ENCODE results near the gene HK1.

HK1 gene

DNA sequence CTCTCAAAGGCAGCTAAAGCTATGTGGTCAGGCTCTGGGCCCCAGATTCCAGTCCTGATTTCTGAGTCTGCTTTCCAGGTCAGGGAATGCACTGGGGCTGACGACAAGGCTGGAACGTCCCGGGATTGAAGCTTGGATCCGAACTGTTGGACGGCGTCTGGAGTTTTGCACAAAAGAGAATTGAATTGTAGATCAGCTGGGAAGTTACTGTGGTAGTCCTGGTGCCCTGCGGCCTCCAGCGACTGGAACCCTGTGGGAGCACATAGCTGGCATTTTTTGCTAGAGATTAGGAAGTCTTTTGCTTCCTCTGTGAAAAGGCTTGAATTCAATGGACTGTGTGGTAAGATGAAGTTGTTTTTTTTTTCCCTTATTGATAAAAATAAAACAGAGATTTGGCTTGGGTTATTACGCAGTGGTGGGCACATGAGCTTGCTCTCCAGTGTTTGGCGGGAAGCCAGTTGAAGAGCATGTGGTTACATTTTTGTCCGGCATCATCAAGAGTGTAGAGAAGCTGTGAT lies at the start of gene HK1:
Gene HK1, plus strand, starts transcription at position 51 of the 518 bp plus-strand sequence.
- Mint-ChIP-seq H3K27ac (no peak within 1 kb of the TSS), H3K36me3 (ENCODE audit: low read depth) (no peaks in the 10 kb centered on the region), H3K4me3 (no peak within 1 kb of the TSS), H3K27me3 (ENCODE audit: low read depth) (peaks cover 3% of the 10 kb centered on the region), H3K9me3 (peaks cover 3% of the 10 kb centered on the region), H3K4me1 (no peaks in the 10 kb centered on the region)
- TF ChIP-seq, protein P1, sequence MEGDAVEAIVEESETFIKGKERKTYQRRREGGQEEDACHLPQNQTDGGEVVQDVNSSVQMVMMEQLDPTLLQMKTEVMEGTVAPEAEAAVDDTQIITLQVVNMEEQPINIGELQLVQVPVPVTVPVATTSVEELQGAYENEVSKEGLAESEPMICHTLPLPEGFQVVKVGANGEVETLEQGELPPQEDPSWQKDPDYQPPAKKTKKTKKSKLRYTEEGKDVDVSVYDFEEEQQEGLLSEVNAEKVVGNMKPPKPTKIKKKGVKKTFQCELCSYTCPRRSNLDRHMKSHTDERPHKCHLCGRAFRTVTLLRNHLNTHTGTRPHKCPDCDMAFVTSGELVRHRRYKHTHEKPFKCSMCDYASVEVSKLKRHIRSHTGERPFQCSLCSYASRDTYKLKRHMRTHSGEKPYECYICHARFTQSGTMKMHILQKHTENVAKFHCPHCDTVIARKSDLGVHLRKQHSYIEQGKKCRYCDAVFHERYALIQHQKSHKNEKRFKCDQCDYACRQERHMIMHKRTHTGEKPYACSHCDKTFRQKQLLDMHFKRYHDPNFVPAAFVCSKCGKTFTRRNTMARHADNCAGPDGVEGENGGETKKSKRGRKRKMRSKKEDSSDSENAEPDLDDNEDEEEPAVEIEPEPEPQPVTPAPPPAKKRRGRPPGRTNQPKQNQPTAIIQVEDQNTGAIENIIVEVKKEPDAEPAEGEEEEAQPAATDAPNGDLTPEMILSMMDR (IDR thresholded peaks at IDR 0.05; ENCODE audit: unreplicated experiment in 3 of 3): no peak

DNA sequence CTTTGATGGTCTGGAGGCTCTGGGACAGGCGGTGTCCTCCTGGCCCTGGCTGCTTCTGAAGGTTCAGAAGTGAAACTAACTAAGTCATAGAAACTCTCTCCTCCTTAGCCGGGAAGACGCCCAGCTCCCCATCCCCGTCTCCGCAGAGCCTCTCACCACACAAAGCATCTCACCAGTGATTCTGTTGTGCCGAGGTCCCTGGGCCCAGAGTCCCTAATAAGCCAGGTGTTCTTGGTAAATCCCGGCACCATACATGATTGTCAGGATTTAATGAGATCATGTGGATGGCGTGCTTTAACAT lies 48.7 kb upstream of the HK1 start:
- no peaks in the 10 kb centered on the region for H3K36me3 Mint-ChIP-seq (ENCODE audit: low read depth)
- no peaks in the 10 kb centered on the region for H3K9me3 Mint-ChIP-seq
- H3K4me1 Mint-ChIP-seq: peaks cover 14% of the 10 kb centered on the region
- TF ChIP-seq, protein P1 (IDR thresholded peaks at IDR 0.05; ENCODE audit: unreplicated experiment in 3 of 3): no peak
- no peak overlapping the region for H3K4me3 Mint-ChIP-seq
- peaks cover 34% of the 10 kb centered on the region for H3K27me3 Mint-ChIP-seq (ENCODE audit: low read depth)
- no peak overlapping the region for H3K27ac Mint-ChIP-seq

DNA sequence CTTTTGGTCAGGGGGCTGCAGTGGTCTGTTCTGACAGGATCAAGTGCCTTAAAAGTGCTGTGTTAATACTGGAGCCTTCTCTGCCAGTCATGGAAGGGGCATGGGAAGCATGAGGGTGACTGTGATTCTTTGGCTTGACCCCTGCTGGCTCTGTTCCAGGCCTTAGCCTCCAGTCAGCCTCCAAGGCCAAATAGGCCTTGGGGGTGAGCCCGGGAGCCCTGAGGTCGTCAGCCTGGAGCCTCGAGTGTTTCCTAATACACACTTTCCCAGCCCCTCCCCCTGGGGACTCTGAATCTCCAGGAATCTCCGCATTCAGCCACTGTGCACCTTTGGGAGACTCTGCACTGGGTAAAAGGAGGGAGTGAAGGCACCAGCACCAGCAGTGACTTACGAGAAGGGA lies 48.2 kb upstream of the HK1 start:
- no peak overlapping the region for H3K4me3 Mint-ChIP-seq
- TF ChIP-seq, protein P1 (IDR thresholded peaks at IDR 0.05; ENCODE audit: unreplicated experiment in 3 of 3): no peak

DNA sequence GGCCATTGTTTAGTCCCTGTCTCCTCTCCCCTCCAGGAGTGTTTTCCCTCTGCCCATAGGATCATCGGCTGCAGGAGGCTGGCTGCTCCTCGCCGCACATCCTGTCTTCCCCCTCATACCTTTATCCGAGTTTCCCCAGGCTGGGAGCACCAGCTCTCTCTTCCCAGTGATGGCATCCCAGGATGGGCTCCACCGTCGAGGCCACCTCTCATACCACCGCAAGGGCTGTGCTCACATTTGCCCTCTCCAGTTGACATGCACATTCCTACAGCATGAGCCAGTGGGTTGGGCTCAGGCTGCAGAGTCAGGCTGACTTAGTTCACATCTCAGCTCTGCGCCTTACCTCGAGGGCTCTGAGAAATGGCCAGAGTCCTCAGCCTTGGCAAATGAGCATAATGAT lies 46.0 kb upstream of the HK1 start:
- TF ChIP-seq, protein P1 (IDR thresholded peaks at IDR 0.05; ENCODE audit: unreplicated experiment in 3 of 3): no peak

More for the DNA sequence above, 48.2 kb upstream of the HK1 start:
- no peaks in the 10 kb centered on the region for H3K9me3 Mint-ChIP-seq
- no peaks in the 10 kb centered on the region for H3K36me3 Mint-ChIP-seq (ENCODE audit: low read depth)
- H3K27me3 Mint-ChIP-seq (ENCODE audit: low read depth): peaks cover 30% of the 10 kb centered on the region
- peaks cover 14% of the 10 kb centered on the region for H3K4me1 Mint-ChIP-seq
- H3K27ac Mint-ChIP-seq: no peak overlapping the region

DNA sequence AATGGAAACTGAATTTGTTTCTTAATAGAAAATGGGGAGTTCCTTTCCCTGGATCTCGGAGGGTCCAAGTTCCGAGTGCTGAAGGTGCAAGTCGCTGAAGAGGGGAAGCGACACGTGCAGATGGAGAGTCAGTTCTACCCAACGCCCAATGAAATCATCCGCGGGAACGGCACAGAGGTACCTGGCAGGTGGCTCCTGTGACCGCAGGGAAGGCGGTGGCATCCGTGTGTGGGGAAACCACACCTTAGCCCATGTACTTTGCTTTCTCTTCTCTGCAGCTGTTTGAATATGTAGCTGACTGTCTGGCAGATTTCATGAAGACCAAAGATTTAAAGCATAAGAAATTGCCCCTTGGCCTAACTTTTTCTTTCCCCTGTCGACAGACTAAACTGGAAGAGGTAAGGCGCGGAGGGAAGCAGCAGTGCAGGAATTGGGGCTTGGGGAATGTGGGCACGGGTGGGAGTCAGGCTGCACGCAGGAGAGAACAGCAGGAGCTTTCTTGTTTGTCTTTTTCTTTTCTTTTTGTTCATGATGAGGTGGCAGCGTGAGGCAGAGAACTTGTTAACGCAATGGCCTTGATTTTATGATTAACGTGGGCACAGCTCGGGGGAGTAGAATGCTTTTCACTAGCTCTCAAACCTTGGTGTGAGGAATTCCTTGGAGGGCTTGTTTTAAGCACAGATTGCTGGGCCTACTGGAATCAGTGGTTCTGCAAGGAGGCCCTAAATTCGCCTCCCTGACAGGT lies 45.4 kb upstream of the HK1 start:
- Mint-ChIP-seq H3K4me3 (peak overlapping the region in 2 of 3 experiments; percentile 13 to 21), H3K27ac (peak overlapping the region; percentile 85 to 96 (median 94)), H3K9me3 (no peaks in the 10 kb centered on the region), H3K27me3 (ENCODE audit: low read depth) (peaks cover 34% of the 10 kb centered on the region), H3K36me3 (ENCODE audit: low read depth) (no peaks in the 10 kb centered on the region), H3K4me1 (peaks cover 19% of the 10 kb centered on the region)
- TF ChIP-seq, protein P1 (IDR thresholded peaks at IDR 0.05; ENCODE audit: unreplicated experiment in 3 of 3): no peak

More for the DNA sequence above, 46.0 kb upstream of the HK1 start:
- Mint-ChIP-seq H3K9me3 (no peaks in the 10 kb centered on the region), H3K4me1 (peaks cover 14% of the 10 kb centered on the region), H3K4me3 (no peak overlapping the region), H3K27me3 (ENCODE audit: low read depth) (peaks cover 34% of the 10 kb centered on the region), H3K36me3 (ENCODE audit: low read depth) (no peaks in the 10 kb centered on the region), H3K27ac (peak overlapping the region; percentile 85 to 96 (median 94))

DNA sequence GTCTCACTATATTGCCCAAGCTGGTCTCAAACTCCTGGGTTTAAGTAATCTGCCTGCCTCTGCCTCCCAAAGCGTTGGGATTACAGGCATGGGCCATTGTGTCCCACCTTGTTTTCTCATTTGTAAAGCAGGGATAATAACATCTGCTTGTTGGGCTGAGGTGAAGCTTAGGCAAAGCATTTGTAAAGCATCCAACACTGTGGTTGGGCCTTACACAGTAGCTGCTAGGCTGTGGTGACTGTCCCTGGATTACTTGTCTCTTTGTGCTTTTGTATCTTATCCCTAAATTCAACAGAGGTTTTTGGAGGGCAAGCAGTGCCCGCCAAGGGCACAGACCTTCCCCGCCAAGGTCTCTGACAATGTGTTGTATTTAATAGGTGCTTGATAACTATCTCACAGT lies 43.8 kb upstream of the HK1 start:
- peaks cover 19% of the 10 kb centered on the region for H3K4me1 Mint-ChIP-seq
- TF ChIP-seq, protein P1 (IDR thresholded peaks at IDR 0.05; ENCODE audit: unreplicated experiment in 3 of 3): no peak
- no peaks in the 10 kb centered on the region for H3K9me3 Mint-ChIP-seq
- H3K27ac Mint-ChIP-seq: no peak overlapping the region
- H3K4me3 Mint-ChIP-seq: no peak overlapping the region
- H3K27me3 Mint-ChIP-seq (ENCODE audit: low read depth): peaks cover 33% of the 10 kb centered on the region
- H3K36me3 Mint-ChIP-seq (ENCODE audit: low read depth): no peaks in the 10 kb centered on the region

Data from nephron (organoid).